HG03520 (cell line): ENCODE results near the gene SPON1.
"Not testable (repeated sequence)": the region's sequence is repeated elsewhere in the genome, so short reads cannot be mapped to it uniquely, and the experiment has no call there.

Experiments used
- ATAC-seq: cut with Tn5 transposase; IDR thresholded peaks from one replicate; pipeline ENCODE4 v1.9.1; 2021; ENCODE audit warnings: mild to moderate bottlenecking, moderate library complexity; ENCODE audit not compliant: unreplicated experiment

The SPON1 gene

GRCh38 chr11:14232652-14233051 lies 270.1 kb downstream of the SPON1 start:
- ATAC-seq: no peak

GRCh38 chr11:14234446-14234845 lies 271.9 kb downstream of the SPON1 start:
- ATAC-seq: no peak

DNA sequence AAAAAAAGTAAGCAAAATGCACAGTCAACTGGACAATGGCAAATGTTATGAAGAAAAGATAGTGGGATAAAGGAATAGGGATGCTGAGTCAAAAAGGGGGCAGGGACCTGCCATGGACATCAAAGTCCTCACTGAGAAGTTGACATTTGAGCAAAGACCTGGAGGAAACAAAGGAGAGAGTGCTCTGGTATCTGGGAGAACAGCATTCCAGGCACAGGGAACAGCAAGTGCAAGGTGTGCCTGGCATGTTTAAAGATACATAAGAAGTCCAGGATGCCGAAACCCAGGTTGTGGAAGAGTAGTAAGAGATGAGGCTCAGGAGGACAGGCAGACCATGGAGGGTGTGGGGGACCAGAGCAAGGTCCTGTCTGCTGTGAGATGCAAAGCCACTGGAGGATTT lies 273.2 kb downstream of the SPON1 start:
- ATAC-seq: no peak

DNA sequence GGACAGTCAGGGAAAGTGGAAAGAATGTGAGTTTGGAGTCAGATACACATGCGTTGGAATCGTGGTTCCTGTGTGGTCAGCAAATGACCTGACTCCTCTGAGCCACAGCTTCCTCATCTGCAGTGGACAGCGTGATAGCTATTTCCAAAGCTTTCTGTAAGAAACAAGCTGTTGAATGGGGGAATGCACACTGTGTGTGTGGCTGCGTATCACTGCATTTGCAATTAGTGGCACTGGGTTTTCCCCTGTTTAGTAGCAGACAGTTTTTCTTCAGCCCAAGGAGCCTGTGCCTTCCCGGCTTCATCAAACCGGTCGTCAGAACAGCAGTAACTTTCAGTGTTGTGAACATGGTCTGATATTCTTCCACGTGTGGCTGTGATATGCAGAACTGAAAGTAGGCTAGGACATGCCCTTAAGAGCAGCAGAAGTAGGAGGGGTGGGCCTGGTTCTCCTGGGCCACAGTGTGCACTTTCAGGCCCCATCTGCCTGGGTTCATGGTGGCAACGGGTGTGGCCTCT lies 275.0 kb downstream of the SPON1 start:
- ATAC-seq: peak; percentile 97

DNA sequence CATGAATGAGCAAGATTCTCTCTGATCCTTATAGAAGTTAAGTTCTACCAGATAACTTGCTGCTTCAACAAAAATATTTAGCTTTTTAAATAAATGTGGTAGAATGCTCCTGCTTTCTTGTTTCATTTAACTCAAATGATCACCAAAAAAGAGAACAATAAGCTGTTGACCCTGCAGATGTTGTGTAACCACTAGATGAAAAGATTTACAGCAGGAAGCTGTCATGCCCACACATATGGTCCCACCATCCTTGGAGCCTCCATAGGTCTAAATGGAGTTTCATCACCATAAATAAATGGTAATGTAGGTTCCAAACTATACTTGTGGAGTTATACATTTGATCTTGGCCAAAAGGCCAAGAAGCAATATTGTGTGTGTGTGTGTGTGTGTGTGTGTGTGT lies 277.7 kb downstream of the SPON1 start:
- no peak for ATAC-seq

DNA sequence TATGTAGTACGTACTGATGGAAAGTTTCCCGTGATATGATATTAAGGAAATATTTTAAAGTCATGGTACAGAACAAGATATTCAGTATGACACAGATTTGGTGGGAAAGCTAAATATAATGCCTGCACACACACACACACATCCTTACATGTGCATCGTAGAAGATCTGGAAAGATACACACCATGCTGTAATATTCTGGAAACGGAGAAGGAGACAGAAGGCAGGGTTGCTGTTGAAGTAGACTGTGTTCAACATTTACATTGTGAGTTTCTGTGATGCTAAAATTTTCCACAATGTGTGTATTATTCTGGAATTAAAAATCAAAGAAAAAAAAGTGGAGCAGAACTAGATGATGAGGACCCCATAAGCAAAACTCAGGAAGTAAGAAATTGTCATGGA lies 278.4 kb downstream of the SPON1 start:
- ATAC-seq: no peak

DNA sequence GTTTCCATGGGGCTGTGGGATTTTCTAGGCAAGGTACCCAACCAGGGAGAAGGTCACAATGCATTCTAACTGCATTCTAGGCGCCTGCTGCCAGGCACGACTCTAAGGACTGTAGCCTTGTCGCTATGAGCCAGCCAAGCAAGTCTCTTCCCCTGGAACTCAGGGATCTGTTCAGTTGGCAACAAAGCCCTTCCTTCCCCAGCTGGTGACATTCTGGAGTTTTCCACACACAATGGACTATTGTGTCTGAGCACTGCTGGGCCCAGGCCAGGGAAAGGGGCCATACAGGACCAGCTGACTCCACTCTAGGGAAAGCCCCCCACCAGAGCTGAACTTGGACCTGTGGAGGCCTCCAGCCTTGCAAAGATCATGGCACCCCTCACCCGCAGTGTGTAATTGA lies 279.7 kb downstream of the SPON1 start:
- ATAC-seq: no peak

- ATAC-seq: no peak
Observed at GRCh38 chr11:14242733-14243132, 280.2 kb downstream of the SPON1 start.

DNA sequence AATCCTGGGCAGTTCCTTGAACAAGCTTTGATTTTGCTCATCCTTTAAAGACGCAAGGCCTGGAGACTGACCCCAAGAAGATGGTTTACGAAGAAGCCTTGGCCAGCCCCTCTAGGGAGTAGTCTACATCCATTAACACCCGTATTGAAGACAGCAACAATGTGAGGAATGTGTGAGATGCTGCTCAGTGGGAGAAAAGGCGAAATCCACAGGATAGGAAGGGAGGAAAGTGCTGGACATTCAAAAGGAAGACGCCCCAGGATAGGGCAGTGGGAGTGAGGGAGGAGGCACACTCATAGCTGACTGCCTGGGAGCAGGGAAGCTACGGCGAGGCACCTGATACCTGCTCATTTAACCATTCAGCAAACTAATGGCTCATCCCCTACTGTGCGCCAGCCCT lies 282.4 kb downstream of the SPON1 start:
- ATAC-seq: no peak

DNA sequence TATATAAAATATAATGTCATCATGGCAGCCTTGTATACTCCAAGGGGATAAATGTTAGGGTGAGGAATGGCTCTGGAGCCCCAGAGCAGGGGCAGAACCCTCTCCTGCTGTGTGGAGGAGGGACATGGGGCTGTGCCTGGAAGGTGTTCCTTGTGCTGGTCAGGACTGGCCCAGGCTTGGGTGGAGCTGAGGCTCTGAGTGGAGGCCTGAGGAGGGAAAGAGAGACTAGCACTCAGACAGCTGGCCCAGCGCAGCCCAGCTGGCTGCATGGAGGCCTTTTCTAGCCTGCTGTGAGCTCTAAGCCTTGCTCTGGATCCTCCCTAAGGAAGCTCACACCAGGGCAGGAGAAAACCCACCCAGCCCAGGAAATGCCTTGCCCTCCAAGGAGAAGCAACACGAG lies 282.9 kb downstream of the SPON1 start:
- no peak for ATAC-seq

DNA sequence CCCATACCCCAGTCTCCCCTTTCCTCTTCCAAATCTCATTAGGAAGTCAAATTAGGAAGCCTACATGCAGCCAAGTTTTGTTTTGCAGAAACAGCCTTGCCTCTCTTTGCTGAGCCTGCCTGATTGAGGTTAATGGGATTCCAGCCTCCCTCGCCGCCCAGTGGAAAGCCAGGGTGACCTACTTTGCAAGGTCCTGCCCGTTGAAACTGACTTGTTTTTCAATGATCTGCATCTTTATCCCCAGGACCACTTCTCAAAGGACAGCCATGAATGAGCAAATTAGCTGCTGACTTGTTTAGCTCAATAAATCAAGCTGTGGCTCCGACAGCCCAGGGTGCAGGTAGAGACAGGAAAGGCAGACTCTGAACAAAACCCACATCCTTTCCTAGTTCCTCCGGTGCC lies 286.1 kb downstream of the SPON1 start:
- ATAC-seq: no peak

- no peak for ATAC-seq
Observed at GRCh38 chr11:14249121-14249963, 286.8 kb downstream of the SPON1 start.

GRCh38 chr11:14251754-14252153 lies 289.2 kb downstream of the SPON1 start:
- no peak for ATAC-seq

DNA sequence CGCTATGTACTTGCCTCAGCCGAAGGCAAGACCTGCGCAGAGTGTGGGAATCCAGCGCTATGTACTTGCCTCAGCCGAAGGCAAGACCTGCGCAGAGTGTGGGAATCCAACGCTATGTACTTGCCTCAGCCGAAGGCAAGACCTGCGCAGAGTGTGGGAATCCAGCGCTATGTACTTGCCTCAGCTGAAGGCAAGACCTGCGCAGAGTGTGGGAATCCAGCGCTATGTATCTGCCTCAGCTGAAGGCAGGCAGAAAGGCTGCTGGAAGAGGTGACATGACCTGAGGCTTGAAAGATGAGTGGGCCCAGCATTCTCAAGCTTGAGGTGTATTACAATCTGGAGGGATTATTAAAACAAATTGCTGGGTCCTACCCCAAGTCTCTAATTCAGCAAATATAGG lies 290.0 kb downstream of the SPON1 start:
- not testable (repeated sequence) for ATAC-seq

DNA sequence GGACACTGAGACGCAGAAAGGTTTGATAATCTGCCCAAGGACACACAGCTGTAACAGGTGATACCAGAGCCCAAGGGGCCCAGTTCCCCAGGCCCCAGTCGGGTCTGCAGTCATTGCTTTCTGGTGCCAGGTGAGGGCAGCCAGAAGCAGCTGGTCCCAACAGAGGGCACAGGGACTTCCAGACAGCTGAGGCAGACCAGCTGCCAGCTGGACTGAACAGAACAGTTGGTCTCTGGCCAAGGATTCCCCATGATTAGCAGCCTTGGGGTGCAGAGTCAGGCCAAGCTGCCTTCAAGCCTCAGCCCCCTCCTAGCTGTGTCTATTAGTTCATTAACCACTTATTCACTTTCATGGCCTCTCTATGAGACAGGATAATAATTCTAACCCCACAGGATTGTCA lies 290.9 kb downstream of the SPON1 start:
- ATAC-seq: no peak

- no peak for ATAC-seq
Observed at GRCh38 chr11:14253840-14254239, 291.3 kb downstream of the SPON1 start.

DNA sequence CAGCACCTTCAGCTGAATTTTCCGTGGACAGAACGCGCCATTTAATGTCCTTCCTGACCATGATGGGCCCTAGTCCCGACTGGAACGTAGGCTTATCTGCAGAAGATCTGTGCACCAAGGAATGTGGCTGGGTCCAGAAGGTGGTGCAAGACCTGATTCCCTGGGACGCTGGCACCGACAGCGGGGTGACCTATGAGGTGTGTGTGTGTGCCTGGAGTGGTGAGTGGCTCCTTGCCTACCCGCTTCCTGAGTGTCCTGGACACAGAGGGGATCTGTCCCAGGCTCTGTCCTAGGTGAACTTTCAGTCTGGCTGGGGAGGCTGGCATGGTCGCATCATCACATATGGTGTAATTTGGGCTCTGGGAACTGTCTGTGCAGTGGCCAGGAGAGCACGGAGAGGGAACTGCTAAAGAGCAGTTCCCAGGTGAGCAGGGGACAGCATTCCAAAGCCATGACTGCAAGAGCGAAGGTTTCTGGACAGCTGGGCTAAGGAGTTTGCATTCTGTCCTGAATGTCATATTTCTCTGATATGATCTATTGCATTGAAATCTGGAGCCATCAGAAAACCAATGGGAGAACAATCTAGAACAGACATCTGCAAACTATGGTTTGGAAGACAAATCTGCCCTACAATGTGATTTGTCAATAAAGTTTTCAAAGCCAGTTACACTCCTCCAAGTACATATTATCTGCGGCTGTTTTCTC lies 292.2 kb downstream of the SPON1 start:
- no peak for ATAC-seq

GRCh38 chr11:14255238-14255534 lies 292.7 kb downstream of the SPON1 start:
- ATAC-seq: no peak

DNA sequence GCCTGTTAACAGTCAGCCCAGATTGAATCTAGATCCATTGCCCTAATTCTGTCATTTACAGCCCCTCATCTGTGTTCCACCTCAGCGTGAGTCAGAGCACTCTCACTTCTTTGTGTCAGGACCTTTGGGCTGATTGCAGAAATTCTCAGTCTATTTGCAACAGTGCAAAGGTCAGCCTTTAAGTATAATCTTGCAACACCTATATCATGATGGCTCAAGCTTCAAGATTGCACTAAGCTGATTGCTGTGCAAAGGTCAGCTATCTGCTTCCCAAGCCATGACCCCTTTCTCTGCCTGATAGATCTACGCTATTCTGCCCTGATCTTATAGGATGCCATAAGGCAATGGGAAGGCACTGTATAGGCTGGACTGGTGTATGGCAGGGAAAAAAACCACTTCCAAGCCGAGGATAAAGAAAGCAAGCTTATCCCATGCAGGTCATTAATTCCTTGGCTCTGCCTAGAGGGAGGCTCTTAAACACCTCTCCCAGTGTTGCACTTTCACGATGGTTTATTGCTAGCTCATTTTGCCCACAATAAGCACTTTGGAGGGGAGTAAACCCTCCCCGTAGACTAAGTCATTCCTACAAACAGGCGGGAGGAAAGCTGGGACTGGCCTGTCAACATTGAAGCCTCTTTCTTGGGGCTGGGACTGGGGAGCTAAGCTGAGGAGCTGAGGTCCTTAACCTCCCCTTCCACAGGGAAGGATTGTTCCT lies 295.9 kb downstream of the SPON1 start:
- no peak for ATAC-seq

- ATAC-seq: no peak
Observed at GRCh38 chr11:14259186-14259784, 296.8 kb downstream of the SPON1 start.

- ATAC-seq: no peak
Observed at GRCh38 chr11:14259878-14260277, 297.4 kb downstream of the SPON1 start.
